C4-2B (cell line): ENCODE data around the gene MNAT1.

ENCODE experiments used
- H3K27ac ChIP-seq: fragments of 450-650 bp; 2 replicates; pipeline ENCODE4 v1.5.1; 2017
- ZFX ChIP-seq: fragments of 450-650 bp; IDR thresholded peaks from 2 replicates; pipeline ENCODE4 v1.6.1; 2017
- TF ChIP-seq, protein P1 (sequence below): fragments of 450-650 bp; conservative IDR thresholded peaks from 2 replicates; pipeline ENCODE4 v1.5.1; 2017; ENCODE audit warnings: mild to moderate bottlenecking

The MNAT1 gene

GRCh38 chr14:60986500-60986899 lies 251.9 kb downstream of the MNAT1 start:
- no peak overlapping the region for H3K27ac ChIP-seq
- TF ChIP-seq, protein P1, sequence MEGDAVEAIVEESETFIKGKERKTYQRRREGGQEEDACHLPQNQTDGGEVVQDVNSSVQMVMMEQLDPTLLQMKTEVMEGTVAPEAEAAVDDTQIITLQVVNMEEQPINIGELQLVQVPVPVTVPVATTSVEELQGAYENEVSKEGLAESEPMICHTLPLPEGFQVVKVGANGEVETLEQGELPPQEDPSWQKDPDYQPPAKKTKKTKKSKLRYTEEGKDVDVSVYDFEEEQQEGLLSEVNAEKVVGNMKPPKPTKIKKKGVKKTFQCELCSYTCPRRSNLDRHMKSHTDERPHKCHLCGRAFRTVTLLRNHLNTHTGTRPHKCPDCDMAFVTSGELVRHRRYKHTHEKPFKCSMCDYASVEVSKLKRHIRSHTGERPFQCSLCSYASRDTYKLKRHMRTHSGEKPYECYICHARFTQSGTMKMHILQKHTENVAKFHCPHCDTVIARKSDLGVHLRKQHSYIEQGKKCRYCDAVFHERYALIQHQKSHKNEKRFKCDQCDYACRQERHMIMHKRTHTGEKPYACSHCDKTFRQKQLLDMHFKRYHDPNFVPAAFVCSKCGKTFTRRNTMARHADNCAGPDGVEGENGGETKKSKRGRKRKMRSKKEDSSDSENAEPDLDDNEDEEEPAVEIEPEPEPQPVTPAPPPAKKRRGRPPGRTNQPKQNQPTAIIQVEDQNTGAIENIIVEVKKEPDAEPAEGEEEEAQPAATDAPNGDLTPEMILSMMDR = no peak
- no peak for TF ChIP-seq ZFX

GRCh38 chr14:60989599-60989998 lies 255.0 kb downstream of the MNAT1 start:
- no peak for TF ChIP-seq ZFX
- TF ChIP-seq, protein P1 = no peak
- H3K27ac ChIP-seq = no peak overlapping the region

DNA sequence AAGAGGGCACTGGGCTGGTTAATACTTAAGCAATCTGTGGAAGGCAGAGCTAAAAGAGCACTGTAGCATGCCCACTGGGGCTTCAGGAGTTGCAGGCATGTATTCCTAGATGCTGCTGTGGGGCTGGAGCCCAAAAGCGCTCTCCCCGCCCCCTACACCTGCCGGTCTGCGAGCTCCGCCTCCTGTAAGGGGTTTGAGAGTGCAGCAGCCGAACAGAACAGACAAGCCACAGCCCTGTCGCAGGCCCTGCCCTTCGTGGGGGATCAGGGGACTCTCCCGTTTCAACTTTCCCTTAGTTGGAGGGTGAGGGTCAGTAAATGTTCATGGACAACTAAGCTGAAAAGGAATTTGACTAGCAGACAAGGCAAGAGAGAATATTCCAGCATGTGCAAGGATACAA lies 264.1 kb downstream of the MNAT1 start:
- no peak for TF ChIP-seq ZFX
- TF ChIP-seq, protein P1 = no peak
- H3K27ac ChIP-seq = no peak overlapping the region

DNA sequence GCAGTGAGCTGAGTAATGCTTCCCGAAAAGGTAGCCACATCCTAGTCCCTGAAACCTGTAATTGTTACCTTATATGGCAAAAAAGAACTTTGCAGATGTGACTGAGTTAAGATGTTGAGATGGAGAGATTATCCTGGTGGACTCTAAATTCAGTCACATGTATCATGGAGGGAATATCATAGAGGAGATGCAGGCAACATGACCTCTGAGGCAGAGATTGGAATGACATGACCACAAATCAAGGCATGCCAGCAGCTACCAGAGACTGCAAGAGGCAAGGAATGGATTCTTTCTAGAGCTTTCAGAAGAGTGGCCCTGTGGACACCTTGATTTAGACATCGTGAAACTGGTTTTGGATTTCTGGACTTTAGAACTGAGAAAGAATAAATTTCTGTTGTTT lies 265.0 kb downstream of the MNAT1 start:
- H3K27ac ChIP-seq = no peak overlapping the region
- TF ChIP-seq, protein P1 = no peak
- no peak for TF ChIP-seq ZFX

- H3K27ac ChIP-seq = no peak overlapping the region
- no peak for TF ChIP-seq ZFX
- TF ChIP-seq, protein P1 = no peak
Measured at GRCh38 chr14:61003571-61003970, 269.0 kb downstream of the MNAT1 start.

- no peak overlapping the region for H3K27ac ChIP-seq
- TF ChIP-seq, protein P1 = no peak
- no peak for TF ChIP-seq ZFX
Measured at GRCh38 chr14:61019537-61019936, 285.0 kb downstream of the MNAT1 start.
